Heart left ventricle (tissue), 16 donors: ENCODE results near the gene CYP51A1. TPM values are rescaled to one million over a fixed set of nuclear protein-coding genes. Genes with fewer than 3 reads are reported as not detected.

Source experiments
- ATAC-seq, 4 donors: fragments of 200-7000 bp; cut with Tn5 transposase; one replicate each; pipeline ENCODE4 v1.9.1; 2020 to 2022; ENCODE audit warnings: moderate library complexity in 4 of 4, mild to moderate bottlenecking in 3 of 4, moderate number of reproducible peaks in 1 of 4
- DNase-seq, 5 donors: peaks; one replicate each; pipeline ENCODE4 v3.0.0-alpha.2; 2020
- H3K27ac ChIP-seq, 12 donors: fragments of 200-600 bp; sonication (generic) in 4 of 12; one replicate each; pipeline versions ENCODE4 v1.5.0 to v1.8.0; 2016 to 2022; ENCODE audit warnings: mild to moderate bottlenecking in 2 of 12
- H3K27me3 ChIP-seq, 9 donors: fragments of 200-600 bp; sonication (generic) in 2 of 9; one replicate each; pipeline versions ENCODE4 v1.5.1 to v1.8.0; 2016 to 2022; ENCODE audit warnings: mild to moderate bottlenecking in 3 of 9
- H3K36me3 ChIP-seq, 9 donors: fragments of 200-600 bp; sonication (generic) in 2 of 9; one replicate each; pipeline versions ENCODE4 v1.5.0 to v1.8.0; 2018 to 2022; ENCODE audit warnings: mild to moderate bottlenecking in 2 of 9
- H3K4me1 ChIP-seq, 12 donors: fragments of 200-600 bp; sonication (generic) in 4 of 12; one replicate each; pipeline versions ENCODE4 v1.5.0 to v1.8.0; 2016 to 2022; ENCODE audit warnings: mild to moderate bottlenecking in 3 of 12
- H3K4me3 ChIP-seq, 12 donors: fragments of 200-600 bp; sonication (generic) in 4 of 12; one replicate each; pipeline versions ENCODE4 v1.5.0 to v1.8.0; 2017 to 2022; ENCODE audit warnings: mild to moderate bottlenecking in 9 of 12, moderate library complexity in 4 of 12
- H3K9me3 ChIP-seq, 12 donors: fragments of 200-600 bp; sonication (generic) in 4 of 12; one replicate each; pipeline versions ENCODE4 v1.5.0 to v1.8.0; 2016 to 2022; ENCODE audit warnings: mild to moderate bottlenecking in 1 of 12
- CTCF ChIP-seq, 12 donors: fragments of 200-600 bp; sonication (generic) in 4 of 12; IDR thresholded peaks; one replicate each; pipeline versions ENCODE4 v1.5.0 to v1.8.0; 2018 to 2022; ENCODE audit warnings: antibody characterized with exemption in 12 of 12, mild to moderate bottlenecking in 5 of 12
- POLR2A ChIP-seq, 2 donors: fragments of 450-650 bp; IDR thresholded peaks; one replicate each; pipeline ENCODE4 v1.6.1; 2017; ENCODE audit warnings: antibody characterized with exemption in 2 of 2, mild to moderate bottlenecking in 2 of 2, moderate library complexity in 2 of 2
- WGBS, 4 donors: extraction: QIAGEN DNeasy Blood & Tissue Kit in 2 of 4; methylation state at CpG; one replicate each; pipeline versions ENCODE4 v1.1.5 to v1.1.7; 2013 to 2018; 5-methylcytosine and 5-hydroxymethylcytosine counted together
- intact Hi-C, 10 donors: fragments of 100-400 bp; cut with DNase I; formaldehyde crosslinking; loops; one replicate each; pipeline versions ENCODE4 v1.11.1 to v1.14.2; 2022
- polyA plus RNA-seq, 2 donors: library from polyadenylated mRNA; stranded (reverse); fragments of 200-250 nt; gene quantifications; one replicate each; pipeline ENCODE4 v1.2.3, GENCODE V29; 2013
- total RNA-seq, 9 donors: library from RNA; depleted of rRNA in 2 of 9; stranded (reverse); fragments of >200 nt in 2 of 9; fragmentation: NEBNext Ultra II Directional in 3 of 9; extraction: Animal tissue kit (Norgen Biotek cat#: 25700) in 3 of 9; gene quantifications; one replicate each; pipeline versions ENCODE4 v1.1.0 to v1.2.4, GENCODE V29; 2016 to 2023
- donor health status: ischemic (EF 13 %, LVEDD 7.1; RV severe dilation, severe dysfunction).
- donor health status: healthy with polysubstance abuse.
- donor health status: DM: no; HTN: yes; CAD: no.
- donor health status: DM: no; HTN: no; CAD: no.
- donor health status: ischemic (EF 25% LVEDD 6.9; RV normal size, moderate dysfunction).
- donor health status: ischemic (EF 25% LVEDD 5.7; RV mildly dilated, moderate dysfunction).
- donor health status: healthy.
- donor health status: DM: yes; HTN: yes; CAD: no.
- donor health status: ischemic (EF 35%, LVEDD 5.7; RV mildly dilated, moderate dysfunction).
- donor health status: nonischemic (EF 11% LVEDD 7.7; RV severe dilation, severe dysfunction).
- donor health status: DM: yes; HTN: yes; CAD: no.
- donor health status: PGD.
- donor health status: ischemic (EF 29% LVEDD 5.4; RV normal size, mild dysfunction).
- donor health status: nonischemic (EF 23%, LVEDD 6.1; RV moderate dilation, normal function).

Gene CYP51A1
- total and polyA plus RNA-seq, 11 donors: 6.7 to 45.9 (median 32.7) TPM

GRCh38 chr7:92119213-92119759 lies 15.0 kb downstream of the CYP51A1 start:
- Histone ChIP-seq H3K9me3 (peaks cover 0 to 13% (median 0%) of the 10 kb centered on the region in 12 donors), H3K4me1 (no peaks in the 10 kb centered on the region), H3K27ac (no peak overlapping the region), H3K4me3 (no peak overlapping the region), H3K27me3 (no peaks in the 10 kb centered on the region), H3K36me3 (peaks cover 0 to 92% (median 72%) of the 10 kb centered on the region in 9 donors)
- intact Hi-C loops: loop anchor here in 1 of 10 donors (10.0 kb wide), 1 partner anchor 116 kb away; no protein-coding TSS in a partner anchor
- TF ChIP-seq POLR2A (IDR thresholded peaks at IDR 0.05): no peak
- TF ChIP-seq CTCF (IDR thresholded peaks at IDR 0.05): no peak
- ATAC-seq (no peak), DNase-seq (no peak)
- 81 to 95% (median 90%) methylated on average over 1 of the region's 1 CpG for WGBS, 4 donors

DNA sequence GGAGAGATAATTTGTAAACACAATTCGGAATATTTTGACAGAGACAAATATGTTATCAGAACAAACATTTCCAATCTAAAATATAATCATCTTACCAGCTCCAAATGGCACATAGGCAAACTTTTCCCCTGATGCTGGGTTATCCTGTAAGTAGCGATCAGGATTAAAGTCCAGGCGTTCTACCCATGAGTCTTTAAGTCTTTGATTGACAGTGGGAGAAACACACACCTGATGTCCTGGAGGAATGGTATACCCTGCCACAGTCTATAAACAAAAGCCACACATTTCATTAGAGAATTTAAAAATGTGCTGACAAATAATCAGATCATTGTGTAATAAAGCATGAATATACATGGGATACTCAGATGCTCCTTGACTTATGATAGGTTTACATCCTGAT lies 17.3 kb downstream of the CYP51A1 start:
- peaks cover 0 to 7% (median 0%) of the 10 kb centered on the region in 12 donors for H3K9me3 ChIP-seq
- 93 to 99% (median 97%) methylated on average over 3 of the region's 3 CpGs for WGBS, 4 donors
- H3K36me3 ChIP-seq: peaks cover 0 to 88% (median 62%) of the 10 kb centered on the region in 9 donors
- intact Hi-C loops: loop anchor here in 1 of 10 donors (10.0 kb wide), 1 partner anchor 118 kb away; no protein-coding TSS in a partner anchor
- no peak for DNase-seq
- H3K27ac ChIP-seq: no peak overlapping the region
- no peak for ATAC-seq
- H3K4me3 ChIP-seq: no peak overlapping the region
- TF ChIP-seq POLR2A (IDR thresholded peaks at IDR 0.05) (no peak), CTCF (IDR thresholded peaks at IDR 0.05) (no peak)
- H3K4me1 ChIP-seq: no peaks in the 10 kb centered on the region
- H3K27me3 ChIP-seq: no peaks in the 10 kb centered on the region

- intact Hi-C loops: loop anchor here in 1 of 10 donors (10.0 kb wide), 1 partner anchor 119 kb away; no protein-coding TSS in a partner anchor
- 96 to 97% (median 96%) methylated on average over 5 of the region's 5 CpGs for WGBS, 4 donors
- Histone ChIP-seq H3K36me3 (peaks cover 0 to 87% (median 61%) of the 10 kb centered on the region in 9 donors), H3K27me3 (no peaks in the 10 kb centered on the region), H3K4me1 (peaks cover 0 to 8% (median 0%) of the 10 kb centered on the region in 12 donors), H3K4me3 (no peak overlapping the region), H3K27ac (no peak overlapping the region), H3K9me3 (no peaks in the 10 kb centered on the region)
- TF ChIP-seq CTCF (IDR thresholded peaks at IDR 0.05) (no peak), POLR2A (IDR thresholded peaks at IDR 0.05) (no peak)
- DNase-seq (no peak), ATAC-seq (no peak)
Observed at GRCh38 chr7:92115821-92116220, 18.5 kb downstream of the CYP51A1 start.

GRCh38 chr7:92110857-92111256 lies 23.4 kb downstream of the CYP51A1 start:
- Histone ChIP-seq H3K9me3 (no peaks in the 10 kb centered on the region), H3K4me1 (peaks cover 0 to 8% (median 0%) of the 10 kb centered on the region in 12 donors), H3K36me3 (peaks cover 0 to 100% (median 85%) of the 10 kb centered on the region in 9 donors), H3K27me3 (no peaks in the 10 kb centered on the region), H3K4me3 (no peak overlapping the region), H3K27ac (no peak overlapping the region)
- TF ChIP-seq POLR2A (IDR thresholded peaks at IDR 0.05) (no peak), CTCF (IDR thresholded peaks at IDR 0.05) (no peak)
- WGBS, 4 donors: 63 to 86% (median 82%) methylated on average over 2 of the region's 2 CpGs
- intact Hi-C loops: loop anchor here in 1 of 10 donors (10.0 kb wide), 1 partner anchor 124 kb away; no protein-coding TSS in a partner anchor
- ATAC-seq (no peak), DNase-seq (no peak)
